HG03064 (cell line): Measurements from ENCODE around the gene FN3K.

Source experiments
- ATAC-seq: cut with Tn5 transposase; IDR thresholded peaks from one replicate; pipeline ENCODE4 v1.9.1; 2021; ENCODE audit warnings: low read depth; ENCODE audit not compliant: unreplicated experiment

Gene FN3K

GRCh38 chr17:82703036-82703745 is 32.2 kb upstream of the FN3K start:
- ATAC-seq: no peak

- ATAC-seq: no peak
These were observed 31.2 kb upstream of the FN3K start for GRCh38 chr17:82703935-82704865.

- ATAC-seq: no peak
These were observed 30.5 kb upstream of the FN3K start for GRCh38 chr17:82704886-82705285.

DNA sequence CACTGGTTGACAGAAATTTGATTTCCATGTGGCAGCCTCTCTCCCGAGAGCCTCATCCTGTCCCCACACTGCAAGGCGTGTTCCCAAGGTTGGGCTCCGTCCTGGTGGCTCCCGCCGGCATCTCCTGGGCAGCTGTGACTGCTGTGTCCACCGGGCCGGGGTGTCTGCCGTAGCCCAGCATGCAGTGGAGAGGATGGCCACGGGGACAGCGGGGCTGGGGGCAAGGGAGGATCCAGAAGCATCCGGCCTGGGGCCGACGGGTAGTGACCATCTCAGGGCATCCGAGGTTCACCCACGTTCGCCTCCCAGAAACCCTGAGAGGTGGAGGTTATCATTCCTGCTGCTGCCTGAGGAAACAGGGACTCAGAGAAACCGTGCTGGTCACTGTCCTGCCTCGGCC is 29.7 kb upstream of the FN3K start:
- ATAC-seq: no peak

- no peak for ATAC-seq
These were observed 26.3 kb upstream of the FN3K start for GRCh38 chr17:82709024-82709675.

DNA sequence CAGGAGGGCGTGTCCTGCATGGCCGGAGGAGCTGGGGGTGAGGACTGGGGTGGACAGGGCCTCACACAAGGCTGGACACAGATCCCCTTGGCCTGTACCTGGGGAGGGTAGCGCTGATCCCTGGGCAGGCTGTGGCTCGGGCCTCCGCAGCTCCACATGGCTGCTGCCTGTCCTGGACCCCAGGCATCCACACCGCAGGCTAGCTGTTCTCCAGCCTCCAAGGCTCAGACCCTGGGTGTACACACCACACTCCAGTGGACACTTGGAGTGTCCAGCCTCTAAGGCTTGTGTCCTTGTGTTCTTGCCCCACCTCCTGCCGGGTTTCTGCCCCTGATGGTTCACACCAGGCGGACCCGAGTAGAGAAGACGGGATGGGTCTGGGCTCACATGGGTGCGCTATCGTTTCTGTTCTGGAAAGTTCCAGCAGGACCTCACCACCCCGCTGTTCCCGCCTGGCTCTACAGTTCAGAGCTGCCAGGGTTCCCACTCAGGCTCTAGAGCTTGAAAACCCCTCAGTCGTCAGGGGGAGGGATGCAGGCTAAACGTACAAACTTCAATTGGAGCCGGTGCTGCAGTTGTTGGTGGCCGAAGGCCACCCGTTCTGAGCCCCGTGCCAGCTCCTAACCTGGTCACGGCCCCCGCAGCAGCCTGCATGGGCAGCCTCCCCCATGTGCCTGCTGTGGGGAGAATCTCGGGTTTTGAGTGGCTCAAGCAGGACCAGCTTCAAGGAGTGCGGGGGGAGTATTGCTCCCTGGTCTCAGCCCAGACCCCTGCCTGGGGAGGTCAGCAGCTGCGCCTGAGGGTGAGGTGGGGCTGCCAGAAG is 25.5 kb upstream of the FN3K start:
- ATAC-seq: no peak

DNA sequence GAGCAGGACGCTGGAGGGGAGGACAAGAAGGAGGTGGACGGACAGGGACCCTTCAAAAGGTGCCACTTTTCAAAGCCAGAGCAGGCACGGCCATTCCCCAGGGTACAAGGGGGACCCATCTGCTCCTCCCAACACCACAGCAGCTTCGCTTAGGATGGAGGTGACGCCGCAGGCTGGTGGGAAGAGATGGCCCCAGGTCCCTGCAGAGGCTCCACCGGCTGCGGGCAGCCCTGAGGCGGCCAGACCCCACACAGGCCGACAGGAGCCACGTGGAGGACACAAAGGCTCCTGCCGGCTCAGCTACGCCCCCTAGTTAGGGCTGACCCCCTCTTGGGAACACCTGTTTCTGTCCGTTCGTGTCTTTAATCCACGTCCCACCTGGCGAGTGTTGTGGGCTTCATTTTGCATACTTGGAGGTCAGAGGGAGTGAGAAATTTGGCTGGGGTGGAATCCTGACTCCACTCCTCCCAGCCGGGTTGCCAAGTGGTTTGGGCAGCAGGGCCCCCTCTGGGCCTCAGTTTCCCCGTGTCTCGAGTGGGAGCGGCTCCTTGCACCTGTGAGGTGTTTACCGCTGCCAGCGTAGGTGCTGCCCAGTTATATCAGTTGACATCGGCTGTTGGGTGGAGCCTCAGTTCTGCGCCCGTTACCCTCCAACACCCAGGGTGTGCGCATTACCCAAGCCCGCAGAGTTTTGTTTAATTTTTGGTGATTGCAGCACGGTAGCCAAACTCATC is 24.7 kb upstream of the FN3K start:
- no peak for ATAC-seq

DNA sequence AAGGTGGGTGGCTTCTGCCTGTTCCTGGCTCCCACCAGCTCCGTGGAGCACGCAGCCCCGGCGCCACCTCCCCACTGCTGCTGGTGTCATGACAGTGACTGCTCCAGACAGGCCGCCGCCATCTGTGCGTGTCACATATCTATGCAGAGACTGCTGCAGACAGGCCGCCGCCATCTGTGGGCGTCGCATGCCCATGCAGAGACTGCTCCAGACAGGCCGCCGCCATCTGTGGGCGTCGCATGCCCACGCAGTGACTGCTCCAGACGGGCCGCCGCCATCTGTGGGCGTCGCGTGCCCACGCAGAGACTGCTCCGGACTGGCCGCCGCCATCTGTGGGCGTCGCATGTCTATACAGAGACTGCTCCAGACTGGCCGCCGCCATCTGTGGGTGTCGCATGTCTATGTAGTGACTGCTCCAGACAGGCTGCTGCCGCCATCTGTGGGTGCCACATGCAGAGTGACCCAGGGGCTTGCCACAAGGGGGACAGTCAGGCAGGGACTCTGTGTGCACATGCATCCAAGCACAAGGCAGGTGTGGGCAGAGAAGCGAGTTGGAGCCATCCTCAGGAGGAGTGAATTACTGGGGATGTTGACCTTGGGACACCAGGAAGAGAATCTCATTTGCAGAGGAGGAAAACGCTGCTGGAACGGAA is 22.2 kb upstream of the FN3K start:
- no peak for ATAC-seq

GRCh38 chr17:82716203-82717010 is 19.0 kb upstream of the FN3K start, which contains the start of gene FN3KRP:
Gene FN3KRP (plus strand): TSS chr17:82716706. CDS start chr17:82716756, 50 bp downstream.
- ATAC-seq: peak; percentile 48

- no peak for ATAC-seq
These were observed 16.3 kb upstream of the FN3K start for GRCh38 chr17:82718986-82719685.

- ATAC-seq: no peak
These were observed 15.2 kb upstream of the FN3K start for GRCh38 chr17:82720204-82720603.

- no peak for ATAC-seq
These were observed 12.9 kb upstream of the FN3K start for GRCh38 chr17:82722341-82723013.

GRCh38 chr17:82723169-82723807 is 12.1 kb upstream of the FN3K start:
- no peak for ATAC-seq

DNA sequence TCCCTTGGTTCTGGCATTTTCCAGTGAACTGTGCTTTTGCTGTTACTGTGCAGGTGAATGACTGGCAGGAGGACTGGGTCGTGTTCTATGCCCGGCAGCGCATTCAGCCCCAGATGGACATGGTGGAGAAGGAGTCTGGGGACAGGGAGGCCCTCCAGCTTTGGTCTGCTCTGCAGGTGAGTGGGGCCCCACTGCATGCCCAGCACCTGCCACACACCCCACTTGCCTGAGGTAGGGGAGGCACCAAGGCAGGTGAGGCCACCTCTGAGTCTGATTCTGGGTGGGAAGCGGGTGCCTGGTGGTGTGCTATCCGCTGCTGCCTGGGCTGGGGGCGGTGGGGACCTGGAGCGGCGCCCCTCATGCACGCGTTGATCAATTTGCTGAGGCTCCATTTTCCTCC is 9.0 kb upstream of the FN3K start:
- ATAC-seq: no peak

GRCh38 chr17:82729479-82730260 is 5.7 kb upstream of the FN3K start:
- no peak for ATAC-seq
